Measurements from ENCODE around the gene SUMF1.

GRCh38 chr3:4476496-4476895, 9.4 kb upstream of the SUMF1 start:
- TF ChIP-seq, protein P1, sequence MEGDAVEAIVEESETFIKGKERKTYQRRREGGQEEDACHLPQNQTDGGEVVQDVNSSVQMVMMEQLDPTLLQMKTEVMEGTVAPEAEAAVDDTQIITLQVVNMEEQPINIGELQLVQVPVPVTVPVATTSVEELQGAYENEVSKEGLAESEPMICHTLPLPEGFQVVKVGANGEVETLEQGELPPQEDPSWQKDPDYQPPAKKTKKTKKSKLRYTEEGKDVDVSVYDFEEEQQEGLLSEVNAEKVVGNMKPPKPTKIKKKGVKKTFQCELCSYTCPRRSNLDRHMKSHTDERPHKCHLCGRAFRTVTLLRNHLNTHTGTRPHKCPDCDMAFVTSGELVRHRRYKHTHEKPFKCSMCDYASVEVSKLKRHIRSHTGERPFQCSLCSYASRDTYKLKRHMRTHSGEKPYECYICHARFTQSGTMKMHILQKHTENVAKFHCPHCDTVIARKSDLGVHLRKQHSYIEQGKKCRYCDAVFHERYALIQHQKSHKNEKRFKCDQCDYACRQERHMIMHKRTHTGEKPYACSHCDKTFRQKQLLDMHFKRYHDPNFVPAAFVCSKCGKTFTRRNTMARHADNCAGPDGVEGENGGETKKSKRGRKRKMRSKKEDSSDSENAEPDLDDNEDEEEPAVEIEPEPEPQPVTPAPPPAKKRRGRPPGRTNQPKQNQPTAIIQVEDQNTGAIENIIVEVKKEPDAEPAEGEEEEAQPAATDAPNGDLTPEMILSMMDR (conservative IDR thresholded peaks at IDR 0.05; ENCODE audit: low read length), result no peak
- no peak for TF ChIP-seq EZH2phosphoT487 (IDR thresholded peaks at IDR 0.05; ENCODE audit: borderline replicate concordance)
